IPS-18c (cell line): ENCODE results near the gene EVI5.
"Not testable (repeated sequence)": the region's sequence is repeated elsewhere in the genome, so short reads cannot be mapped to it uniquely, and the experiment has no call there.

ENCODE experiments used
- H3K4me3 ChIP-seq: 2 replicates; pipeline ENCODE4 v1.7.0; 2013; ENCODE audit warnings: low read depth, mild to moderate bottlenecking, low read length, moderate library complexity; ENCODE audit not compliant: insufficient read depth
- H3K9me3 ChIP-seq: one replicate; pipeline ENCODE4 v1.6.1; 2013; ENCODE audit warnings: mild to moderate bottlenecking, low read length, moderate library complexity; ENCODE audit not compliant: control insufficient read depth, insufficient read depth

The EVI5 gene

GRCh38 chr1:92803140-92803887 is 18.4 kb upstream of the EVI5 start:
- no peaks in the 10 kb centered on the region for H3K9me3 ChIP-seq
- H3K4me3 ChIP-seq: no peak overlapping the region

GRCh38 chr1:92797961-92798360 is 13.1 kb upstream of the EVI5 start:
- Histone ChIP-seq H3K4me3 (no peak overlapping the region), H3K9me3 (no peaks in the 10 kb centered on the region)

GRCh38 chr1:92797297-92797696 is 12.4 kb upstream of the EVI5 start:
- H3K4me3 ChIP-seq: no peak overlapping the region
- H3K9me3 ChIP-seq: no peaks in the 10 kb centered on the region

- no peaks in the 10 kb centered on the region for H3K9me3 ChIP-seq
- no peak overlapping the region for H3K4me3 ChIP-seq
Measured at GRCh38 chr1:92795166-92795565, 10.3 kb upstream of the EVI5 start.

DNA sequence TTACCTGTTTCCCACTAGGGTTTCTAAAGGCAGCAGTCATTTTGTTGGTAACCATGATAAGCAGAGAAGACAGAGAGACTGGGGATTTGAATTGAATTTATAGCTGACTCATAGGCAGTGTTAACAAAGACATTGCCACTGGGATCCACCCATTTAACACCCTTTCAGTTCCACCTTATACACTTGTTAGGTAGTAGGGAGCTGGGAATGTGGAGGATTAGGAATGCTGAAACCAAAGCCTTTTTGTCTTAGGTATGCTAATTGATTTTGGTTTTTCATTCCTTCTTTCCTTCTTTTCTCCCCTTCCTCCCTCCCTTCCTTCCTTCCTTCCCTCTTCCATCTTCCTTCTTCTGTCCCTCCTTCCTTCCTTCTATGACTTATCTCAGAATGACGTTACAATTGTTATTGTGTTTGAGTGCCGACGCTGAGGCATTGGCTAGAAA is 7.5 kb upstream of the EVI5 start:
- no peaks in the 10 kb centered on the region for H3K9me3 ChIP-seq
- no peak overlapping the region for H3K4me3 ChIP-seq

DNA sequence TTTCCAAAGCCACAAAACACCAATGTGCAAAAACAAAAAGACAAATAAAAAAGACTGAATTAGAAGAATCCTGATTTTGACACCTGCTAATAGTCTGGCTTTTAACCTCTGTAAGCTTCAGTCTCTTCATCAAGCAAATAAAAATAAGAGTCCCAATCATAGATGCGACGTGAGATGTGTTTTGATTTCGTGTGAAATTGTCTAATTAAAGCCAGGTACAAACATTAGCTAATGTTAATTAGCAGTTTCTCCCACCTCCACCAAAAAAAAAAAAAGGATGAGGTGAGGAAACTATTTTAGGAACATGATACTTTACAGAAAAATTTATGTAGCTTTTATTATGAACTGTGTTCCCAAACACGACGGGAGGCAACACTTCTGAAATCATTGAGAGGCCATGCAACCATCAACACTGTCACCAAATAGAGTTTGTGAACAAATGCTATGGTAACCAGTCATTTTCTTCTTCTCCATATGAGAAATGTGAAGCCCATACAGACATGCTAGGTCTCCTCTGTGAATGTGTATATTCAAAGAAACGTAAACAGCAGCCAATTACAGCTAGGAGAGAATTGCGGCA is 6.7 kb upstream of the EVI5 start:
- H3K9me3 ChIP-seq: no peaks in the 10 kb centered on the region
- H3K4me3 ChIP-seq: no peak overlapping the region

GRCh38 chr1:92790867-92791266 is 6.0 kb upstream of the EVI5 start:
- Histone ChIP-seq H3K9me3 (no peaks in the 10 kb centered on the region), H3K4me3 (no peak overlapping the region)

- no peak overlapping the region for H3K4me3 ChIP-seq
- no peaks in the 10 kb centered on the region for H3K9me3 ChIP-seq
Measured at GRCh38 chr1:92790081-92790480, 5.2 kb upstream of the EVI5 start.

GRCh38 chr1:92786111-92786901 is 1.4 kb upstream of the EVI5 start:
- no peaks in the 10 kb centered on the region for H3K9me3 ChIP-seq
- no peak overlapping the region for H3K4me3 ChIP-seq

GRCh38 chr1:92784021-92784638 is 778 bp downstream of the EVI5 start:
- H3K4me3 ChIP-seq: peak overlapping the region; percentile 65
- no peaks in the 10 kb centered on the region for H3K9me3 ChIP-seq

DNA sequence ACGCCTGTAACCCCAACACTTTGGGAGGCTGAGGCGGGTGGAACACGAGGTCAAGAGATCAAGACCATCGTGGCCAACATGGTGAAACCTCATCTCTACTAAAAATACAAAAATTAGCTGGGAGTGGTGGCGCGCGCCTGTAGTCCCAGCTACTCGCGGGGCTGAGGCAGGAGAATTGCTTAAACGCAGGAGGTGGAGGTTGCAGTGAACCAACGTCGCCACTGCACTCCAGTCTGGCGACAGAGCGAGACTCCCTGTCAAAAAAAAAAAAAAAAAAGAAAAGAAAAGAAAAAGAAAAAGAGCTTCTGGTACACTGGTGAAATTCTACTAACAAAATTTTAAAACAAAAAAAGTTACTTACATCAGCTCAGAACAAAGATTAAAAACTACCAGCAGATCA is 1.4 kb downstream of the EVI5 start:
- not testable (repeated sequence) for H3K9me3 ChIP-seq, H3K4me3 ChIP-seq

DNA sequence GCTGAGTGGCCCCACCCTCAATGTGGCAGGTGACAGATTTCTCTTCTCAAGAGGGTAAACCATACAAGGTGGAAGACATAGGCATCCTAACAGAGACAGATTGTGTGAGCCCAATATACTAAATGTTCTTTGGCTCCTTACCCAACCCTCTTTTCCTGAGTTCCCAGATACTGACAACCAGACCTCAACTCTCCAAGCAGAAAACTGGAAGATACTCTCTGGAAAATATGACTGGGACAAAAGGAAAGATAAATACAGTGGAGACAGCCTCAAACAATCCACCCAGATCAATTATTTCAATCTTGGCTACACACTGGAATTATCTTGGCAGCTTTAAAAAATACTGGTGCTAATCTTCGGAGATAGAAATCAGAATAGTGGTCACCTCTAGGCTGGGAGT is 6.5 kb downstream of the EVI5 start:
- no peak overlapping the region for H3K4me3 ChIP-seq
- H3K9me3 ChIP-seq: no peaks in the 10 kb centered on the region

GRCh38 chr1:92774407-92774806 is 10.5 kb downstream of the EVI5 start:
- Histone ChIP-seq H3K9me3 (no peaks in the 10 kb centered on the region), H3K4me3 (no peak overlapping the region)

DNA sequence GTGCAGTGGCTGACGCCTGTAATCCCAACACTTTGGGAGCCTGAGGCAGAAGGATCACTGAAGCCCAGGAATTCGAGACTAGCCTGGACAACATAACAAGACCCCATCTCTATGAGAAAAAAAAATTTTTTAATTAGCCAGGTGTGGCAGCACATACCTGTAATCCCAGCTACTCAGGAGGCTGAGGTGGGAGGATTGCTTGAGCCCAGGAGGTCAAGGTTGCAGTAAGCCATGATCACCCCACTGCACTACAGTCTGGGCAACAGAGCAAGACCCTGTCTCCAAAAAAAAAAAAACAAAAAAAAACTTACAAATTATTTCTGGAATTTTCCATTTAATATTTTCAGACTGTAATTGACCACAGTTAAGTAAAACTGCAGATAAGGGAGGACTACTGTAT is 11.2 kb downstream of the EVI5 start:
- not testable (repeated sequence) for H3K9me3 ChIP-seq, H3K4me3 ChIP-seq

DNA sequence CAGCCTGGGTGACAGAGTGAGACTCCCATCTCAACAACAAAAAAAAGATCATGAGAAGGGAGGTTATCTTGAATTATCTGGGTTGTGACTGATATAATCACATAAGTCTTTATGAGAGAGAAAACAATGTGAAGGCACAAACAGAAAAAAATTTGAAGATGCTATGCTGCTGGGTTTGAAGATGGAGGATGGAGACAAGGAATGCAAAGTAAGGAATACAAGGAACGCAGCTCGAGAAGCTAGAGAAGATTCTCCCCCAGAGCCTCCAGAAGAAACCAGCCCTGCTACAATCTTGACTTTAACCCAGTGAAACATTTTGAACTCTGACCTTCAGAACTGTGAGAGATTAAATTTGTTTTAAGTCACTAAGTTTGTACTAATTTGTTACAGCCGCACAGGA is 15.1 kb downstream of the EVI5 start:
- Histone ChIP-seq H3K4me3 (no peak overlapping the region), H3K9me3 (no peaks in the 10 kb centered on the region)

DNA sequence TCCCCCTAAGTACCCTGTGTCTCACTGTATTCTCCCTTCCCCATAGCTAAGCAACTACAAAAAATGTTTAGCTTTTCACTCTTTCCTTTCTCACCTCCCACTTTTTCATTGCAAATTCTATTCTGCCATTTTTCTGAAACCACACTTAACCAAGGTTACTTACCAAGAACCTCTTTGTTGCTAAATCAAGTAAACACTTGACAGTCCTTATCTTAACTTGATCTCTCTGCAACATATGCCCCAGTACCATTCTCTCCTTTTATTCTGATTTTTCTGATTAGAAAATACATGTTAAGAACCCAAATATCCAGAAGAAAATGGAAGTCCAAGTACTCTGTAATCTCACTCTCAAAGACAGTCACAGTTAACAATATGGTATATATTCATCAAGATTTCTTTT is 16.0 kb downstream of the EVI5 start:
- Histone ChIP-seq H3K4me3 (no peak overlapping the region), H3K9me3 (no peaks in the 10 kb centered on the region)

GRCh38 chr1:92768296-92768695 is 16.6 kb downstream of the EVI5 start:
- Histone ChIP-seq H3K9me3 (no peaks in the 10 kb centered on the region), H3K4me3 (no peak overlapping the region)

- no peak overlapping the region for H3K4me3 ChIP-seq
- H3K9me3 ChIP-seq: no peaks in the 10 kb centered on the region
Measured at GRCh38 chr1:92764116-92764515, 20.8 kb downstream of the EVI5 start.
